ENCODE measurements around the gene ZDHHC9. TPM values are rescaled to one million over a fixed set of nuclear protein-coding genes. Genes with fewer than 3 reads are reported as not detected.

The ZDHHC9 gene
- total and polyA plus RNA-seq, 9 of the 15 experiments (the other 6 are each of a cell fraction or from before 2014, with no cell fraction given) = 6.8 to 22.4 (median 9.1) TPM

GRCh38 chrX:129830494-129830893 lies 13.2 kb downstream of the ZDHHC9 start:
- Histone ChIP-seq H3K27me3 (ENCODE audit: control insufficient read depth in 2 of 2, insufficient read depth in 2 of 2, low read length in 2 of 2) (no peaks in the 10 kb centered on the region), H3K9ac (ENCODE audit: insufficient read depth in 1 of 2, low read depth in 2 of 2, low read length in 2 of 2) (no peak overlapping the region), H3K4me2 (ENCODE audit: insufficient read depth, low read length) (no peak overlapping the region), H3K4me1 (replicated peaks in 1 of 2; ENCODE audit: control insufficient read depth in 2 of 2, insufficient read depth in 2 of 2, low read length in 2 of 2) (peaks cover 0 to 6% of the 10 kb centered on the region in 2 experiments; a peak in 2 of 5 replicates), H4K20me1 (replicated peaks; ENCODE audit: control insufficient read depth, insufficient read depth, low read length) (no peaks in the 10 kb centered on the region), H3K9me3 (replicated peaks; ENCODE audit: control insufficient read depth, insufficient read depth, low read depth, low read length) (no peaks in the 10 kb centered on the region), H3K36me3 (ENCODE audit: control insufficient read depth, insufficient read depth, low read length) (peaks cover 28% of the 10 kb centered on the region; the same call in 2 of the 3 replicates), H3K79me2 (ENCODE audit: control insufficient read depth, insufficient read depth, low read length) (peaks cover 12% of the 10 kb centered on the region; the same call in 2 of the 3 replicates), H3K9me1 (ENCODE audit: control insufficient read depth, insufficient read depth, low read length) (no peaks in the 10 kb centered on the region), H2AFZ (ENCODE audit: low read depth, low read length) (no peak overlapping the region), H3K4me3 (no peak overlapping the region), H3K27ac (ENCODE audit: extremely low read depth, low read depth, low read length) (no peak overlapping the region)
- 75% methylated on average over 3 of the region's 4 CpGs for WGBS (ENCODE audit: insufficient coverage, low coverage, missing lambda C conversion rate)
- FAIRE-seq (peak; percentile 29), ATAC-seq (no peak), DNase-seq (ENCODE audit: extremely low read depth in 1 of 4, low spot score in 3 of 4) (no peak)
- CTCF ChIA-PET (ENCODE audit: low intra/inter-chr PET ratio) = no interaction called here
- POLR2A ChIA-PET = interaction anchor here (0.8 to 1.2 kb wide), 2 partner anchors 9 to 13 kb away, joined by 3 to 4 read pairs; partner anchors contain the start of gene ZDHHC9
- BruUV-seq (replicated peaks) = no TSS peak
- in situ Hi-C loops (cut with MboI) = no loop called here
- intact Hi-C loops (cut with micrococcal nuclease) = no loop called here
- TF ChIP-seq, protein P1, sequence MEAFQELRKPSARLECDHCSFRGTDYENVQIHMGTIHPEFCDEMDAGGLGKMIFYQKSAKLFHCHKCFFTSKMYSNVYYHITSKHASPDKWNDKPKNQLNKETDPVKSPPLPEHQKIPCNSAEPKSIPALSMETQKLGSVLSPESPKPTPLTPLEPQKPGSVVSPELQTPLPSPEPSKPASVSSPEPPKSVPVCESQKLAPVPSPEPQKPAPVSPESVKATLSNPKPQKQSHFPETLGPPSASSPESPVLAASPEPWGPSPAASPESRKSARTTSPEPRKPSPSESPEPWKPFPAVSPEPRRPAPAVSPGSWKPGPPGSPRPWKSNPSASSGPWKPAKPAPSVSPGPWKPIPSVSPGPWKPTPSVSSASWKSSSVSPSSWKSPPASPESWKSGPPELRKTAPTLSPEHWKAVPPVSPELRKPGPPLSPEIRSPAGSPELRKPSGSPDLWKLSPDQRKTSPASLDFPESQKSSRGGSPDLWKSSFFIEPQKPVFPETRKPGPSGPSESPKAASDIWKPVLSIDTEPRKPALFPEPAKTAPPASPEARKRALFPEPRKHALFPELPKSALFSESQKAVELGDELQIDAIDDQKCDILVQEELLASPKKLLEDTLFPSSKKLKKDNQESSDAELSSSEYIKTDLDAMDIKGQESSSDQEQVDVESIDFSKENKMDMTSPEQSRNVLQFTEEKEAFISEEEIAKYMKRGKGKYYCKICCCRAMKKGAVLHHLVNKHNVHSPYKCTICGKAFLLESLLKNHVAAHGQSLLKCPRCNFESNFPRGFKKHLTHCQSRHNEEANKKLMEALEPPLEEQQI (IDR thresholded peaks at IDR 0.05) = no peak
- TF ChIP-seq, protein P2, sequence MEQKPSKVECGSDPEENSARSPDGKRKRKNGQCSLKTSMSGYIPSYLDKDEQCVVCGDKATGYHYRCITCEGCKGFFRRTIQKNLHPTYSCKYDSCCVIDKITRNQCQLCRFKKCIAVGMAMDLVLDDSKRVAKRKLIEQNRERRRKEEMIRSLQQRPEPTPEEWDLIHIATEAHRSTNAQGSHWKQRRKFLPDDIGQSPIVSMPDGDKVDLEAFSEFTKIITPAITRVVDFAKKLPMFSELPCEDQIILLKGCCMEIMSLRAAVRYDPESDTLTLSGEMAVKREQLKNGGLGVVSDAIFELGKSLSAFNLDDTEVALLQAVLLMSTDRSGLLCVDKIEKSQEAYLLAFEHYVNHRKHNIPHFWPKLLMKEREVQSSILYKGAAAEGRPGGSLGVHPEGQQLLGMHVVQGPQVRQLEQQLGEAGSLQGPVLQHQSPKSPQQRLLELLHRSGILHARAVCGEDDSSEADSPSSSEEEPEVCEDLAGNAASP (IDR thresholded peaks at IDR 0.05) = no peak
- TF ChIP-seq LCOR (CRISPR knock-in tag; IDR thresholded peaks at IDR 0.05) = no peak
- TF ChIP-seq, protein P3, sequence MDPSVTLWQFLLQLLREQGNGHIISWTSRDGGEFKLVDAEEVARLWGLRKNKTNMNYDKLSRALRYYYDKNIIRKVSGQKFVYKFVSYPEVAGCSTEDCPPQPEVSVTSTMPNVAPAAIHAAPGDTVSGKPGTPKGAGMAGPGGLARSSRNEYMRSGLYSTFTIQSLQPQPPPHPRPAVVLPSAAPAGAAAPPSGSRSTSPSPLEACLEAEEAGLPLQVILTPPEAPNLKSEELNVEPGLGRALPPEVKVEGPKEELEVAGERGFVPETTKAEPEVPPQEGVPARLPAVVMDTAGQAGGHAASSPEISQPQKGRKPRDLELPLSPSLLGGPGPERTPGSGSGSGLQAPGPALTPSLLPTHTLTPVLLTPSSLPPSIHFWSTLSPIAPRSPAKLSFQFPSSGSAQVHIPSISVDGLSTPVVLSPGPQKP (CRISPR knock-in tag; IDR thresholded peaks at IDR 0.05) = no peak
- no peak for TF ChIP-seq ADNP (tag; IDR thresholded peaks at IDR 0.05)
- TF ChIP-seq CCNT2 (IDR thresholded peaks at IDR 0.05; ENCODE audit: borderline replicate concordance, extremely low read depth, insufficient read length, low read depth, low read length) = no peak
- TF ChIP-seq CBFB (CRISPR knock-in tag; IDR thresholded peaks at IDR 0.05) = no peak

All from K562 (cell line).